ENCODE data around the gene HDAC4.

GRCh38 chr2:239409976-239410375 is 9.2 kb upstream of the HDAC4 start:
- no peak for TF ChIP-seq CTCF (IDR thresholded peaks at IDR 0.05)
- no peak for TF ChIP-seq ZFX (IDR thresholded peaks at IDR 0.05; ENCODE audit: borderline replicate concordance)

Measured in 22Rv1 (cell line).